HEK293 (cell line): Measurements from ENCODE around the gene EIF1AD.

Experiments
- AEBP2 ChIP-seq: fragments of 450-650 bp; formaldehyde crosslinking; IDR thresholded peaks from 2 replicates; pipeline ENCODE4 v1.5.1; 2016; ENCODE audit warnings: missing biosample characterization, missing genetic modification characterization, borderline replicate concordance
- CTCF ChIP-seq: fragments of 450-650 bp; formaldehyde crosslinking; IDR thresholded peaks from 2 replicates; pipeline ENCODE4 v1.5.1; 2016; ENCODE audit warnings: missing biosample characterization, missing genetic modification characterization

GRCh38 chr11:65965986-65966762 is 35.8 kb downstream of the EIF1AD start:
- TF ChIP-seq AEBP2 (tag by site-specific recombination) = no peak
- no peak for TF ChIP-seq CTCF (tag by site-specific recombination)
